ENCODE results near the gene SALL4. TPM values are rescaled to one million over a fixed set of nuclear protein-coding genes. Genes with fewer than 3 reads are reported as not detected.
A peak's percentile ranks its signal among the peaks of the same experiment; 100 is the strongest.

SALL4 gene
- total and polyA plus RNA-seq, 2 experiments from 2014 or later = 13.6 to 49.5 TPM

DNA sequence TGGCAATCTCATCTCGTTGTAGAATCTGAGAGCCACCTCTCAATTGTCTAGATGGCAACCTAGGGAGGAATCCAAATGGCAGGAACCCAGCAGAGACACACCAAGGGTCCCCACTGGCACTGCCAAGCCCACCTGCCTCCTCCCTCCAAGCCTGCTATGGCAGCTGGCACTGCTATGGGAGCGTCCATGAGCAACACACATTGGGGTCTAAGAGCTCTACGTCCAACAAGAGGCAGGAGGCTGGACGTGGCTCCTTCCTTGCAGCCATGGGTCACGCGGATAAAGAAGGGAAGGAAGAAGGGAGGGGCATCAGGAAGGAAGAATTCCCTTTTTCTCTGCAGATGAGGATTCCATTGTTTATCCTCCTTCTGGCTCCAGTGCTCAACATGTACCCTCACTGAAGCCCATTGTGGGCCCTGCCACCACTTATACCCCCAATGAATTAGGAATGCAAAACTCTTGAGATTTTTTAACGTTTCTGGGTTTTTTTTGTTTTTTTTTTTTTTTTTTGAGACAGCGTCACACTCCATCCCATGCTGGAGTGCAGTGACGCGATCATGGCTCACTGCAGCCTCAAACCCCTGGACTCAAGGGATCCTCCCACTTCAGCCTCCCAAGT lies 51.4 kb downstream of the SALL4 start:
- Histone ChIP-seq H3K4me3 (no peak overlapping the region), H3K4me1 (ENCODE audit: low read depth) (no peaks in the 10 kb centered on the region), H3K27me3 (no peaks in the 10 kb centered on the region), H3K27ac (no peak overlapping the region), H3K36me3 (no peaks in the 10 kb centered on the region), H3K9me3 (ENCODE audit: low read depth) (no peaks in the 10 kb centered on the region)
- TF ChIP-seq CTCF (IDR thresholded peaks at IDR 0.05; ENCODE audit: low read depth, low read length) = no peak
- DNase-seq (ENCODE audit: low read depth in 1 of 2, low spot score in 1 of 2) = no peak

DNA sequence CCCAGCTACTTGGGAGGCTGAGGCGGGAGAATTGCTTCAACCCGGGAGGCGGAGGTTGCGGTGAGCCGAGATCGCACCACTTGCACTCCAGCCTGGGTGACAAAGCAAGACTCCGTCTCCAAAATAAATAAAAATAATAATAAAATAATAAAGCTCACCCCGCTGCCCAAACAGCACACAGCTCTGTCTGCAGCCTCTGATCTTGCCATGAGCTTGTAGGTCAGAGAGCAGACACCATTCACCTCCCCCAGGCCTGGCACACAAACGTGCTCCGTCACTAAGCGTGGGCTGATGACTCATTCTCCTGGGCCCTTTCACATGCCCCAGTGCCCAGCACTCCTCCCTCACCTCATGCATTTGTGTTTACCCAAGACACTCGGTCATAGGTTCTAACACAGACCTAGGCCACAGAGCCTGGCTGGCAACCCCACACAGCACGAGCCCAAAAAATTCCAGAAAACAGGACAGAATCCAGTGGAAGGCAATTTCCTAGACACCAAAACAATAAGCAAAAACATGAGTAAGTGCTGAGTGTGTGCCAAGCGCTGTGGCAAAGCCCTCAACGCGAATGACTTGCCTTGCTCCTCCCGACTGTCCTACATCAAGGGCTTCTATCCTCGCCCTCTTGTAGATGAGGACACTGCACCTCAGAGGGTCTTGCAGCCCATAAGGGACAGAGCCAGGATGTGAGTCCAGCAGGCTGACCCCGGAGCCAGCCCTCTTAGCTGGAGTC lies 52.1 kb downstream of the SALL4 start:
- TF ChIP-seq CTCF (IDR thresholded peaks at IDR 0.05; ENCODE audit: low read depth, low read length) = no peak
- peak in 1 of 2 donors; percentile 92 for DNase-seq (ENCODE audit: low read depth in 1 of 2, low spot score in 1 of 2)
- H3K9me3 ChIP-seq (ENCODE audit: low read depth) = no peaks in the 10 kb centered on the region
- no peaks in the 10 kb centered on the region for H3K27me3 ChIP-seq
- H3K4me3 ChIP-seq = no peak overlapping the region
- no peak overlapping the region for H3K27ac ChIP-seq
- H3K36me3 ChIP-seq = no peaks in the 10 kb centered on the region
- H3K4me1 ChIP-seq (ENCODE audit: low read depth) = no peaks in the 10 kb centered on the region

- Histone ChIP-seq H3K27ac (no peak overlapping the region), H3K27me3 (no peaks in the 10 kb centered on the region), H3K4me1 (ENCODE audit: low read depth) (no peaks in the 10 kb centered on the region), H3K9me3 (ENCODE audit: low read depth) (no peaks in the 10 kb centered on the region), H3K36me3 (no peaks in the 10 kb centered on the region), H3K4me3 (no peak overlapping the region)
- peak in 1 of 2 donors; percentile 38 for DNase-seq (ENCODE audit: low read depth in 1 of 2, low spot score in 1 of 2)
- TF ChIP-seq CTCF (IDR thresholded peaks at IDR 0.05; ENCODE audit: low read depth, low read length) = no peak
These were observed 52.7 kb downstream of the SALL4 start for GRCh38 chr20:51749674-51750036.

- Histone ChIP-seq H3K36me3 (no peaks in the 10 kb centered on the region), H3K27ac (no peak overlapping the region), H3K9me3 (ENCODE audit: low read depth) (no peaks in the 10 kb centered on the region), H3K4me3 (no peak overlapping the region), H3K27me3 (no peaks in the 10 kb centered on the region), H3K4me1 (ENCODE audit: low read depth) (no peaks in the 10 kb centered on the region)
- DNase-seq (ENCODE audit: low read depth in 1 of 2, low spot score in 1 of 2) = no peak
- no peak for TF ChIP-seq CTCF (IDR thresholded peaks at IDR 0.05; ENCODE audit: low read depth, low read length)
These were observed 55.0 kb downstream of the SALL4 start for GRCh38 chr20:51747182-51747911.

- Histone ChIP-seq H3K27me3 (no peaks in the 10 kb centered on the region), H3K9me3 (ENCODE audit: low read depth) (no peaks in the 10 kb centered on the region), H3K4me1 (ENCODE audit: low read depth) (no peaks in the 10 kb centered on the region), H3K36me3 (no peaks in the 10 kb centered on the region), H3K4me3 (no peak overlapping the region), H3K27ac (no peak overlapping the region)
- no peak for DNase-seq (ENCODE audit: low read depth in 1 of 2, low spot score in 1 of 2)
- no peak for TF ChIP-seq CTCF (IDR thresholded peaks at IDR 0.05; ENCODE audit: low read depth, low read length)
These were observed 56.5 kb downstream of the SALL4 start for GRCh38 chr20:51745804-51746203.

All from cardiac muscle cell (in vitro differentiated cells and primary cell).